ENCODE measurements around the gene TFB1M. TPM values are rescaled to one million over a fixed set of nuclear protein-coding genes. Genes with fewer than 3 reads are reported as not detected.

The TFB1M gene
- total and polyA plus RNA-seq, 9 of the 15 experiments (the other 6 are each of a cell fraction or from before 2014, with no cell fraction given), result 34.6 to 145 (median 40.4) TPM

- TF ChIP-seq RB1 (IDR thresholded peaks at IDR 0.05; ENCODE audit: low read depth) (no peak; the same call in 1 of the 2 replicates), RBM17 (IDR thresholded peaks at IDR 0.05; ENCODE audit: borderline replicate concordance, low read depth, low read length) (no peak), MYC (IDR thresholded peaks at IDR 0.05; ENCODE audit: low read depth, low read length) (no peak; the same call in none of the 2 replicates), MYC (CRISPR knock-in tag; IDR thresholded peaks at IDR 0.05; ENCODE audit: borderline replicate concordance, low read depth) (peak; percentile 49; the same call in 1 of the 2 replicates), ZFP91 (CRISPR knock-in tag; IDR thresholded peaks at IDR 0.05) (no peak), ZNF740 (CRISPR knock-in tag; IDR thresholded peaks at IDR 0.05) (peak; percentile 90), ZNF740 (tag; IDR thresholded peaks at IDR 0.05) (no peak; a peak in 1 of 4 replicates), ID3 (CRISPR knock-in tag; IDR thresholded peaks at IDR 0.05) (no peak), ID3 (tag; IDR thresholded peaks at IDR 0.05) (peak; percentile 83), KLF10 (CRISPR knock-in tag; IDR thresholded peaks at IDR 0.05) (no peak), TOE1 (IDR thresholded peaks at IDR 0.05; ENCODE audit: borderline replicate concordance) (peak; percentile 51), TOE1 (CRISPR knock-in tag; IDR thresholded peaks at IDR 0.05; ENCODE audit: borderline replicate concordance, low read depth) (no peak), MEF2D (tag; conservative IDR thresholded peaks at IDR 0.05; ENCODE audit: low read depth) (no peak), ETS1 (conservative IDR thresholded peaks at IDR 0.05; ENCODE audit: control insufficient read depth, low read depth, low read length) (peak; percentile 65; the same call in 1 of the 2 replicates), CTCFL (IDR thresholded peaks at IDR 0.05; ENCODE audit: borderline replicate concordance, insufficient read depth, low read depth, low read length, poor library complexity, severe bottlenecking) (no peak), RFX5 (IDR thresholded peaks at IDR 0.05; ENCODE audit: low read depth, low read length) (no peak), SNAPC5 (CRISPR knock-in tag; IDR thresholded peaks at IDR 0.05) (no peak), FOXJ3 (CRISPR knock-in tag; IDR thresholded peaks at IDR 0.05) (no peak), MAZ (CRISPR knock-in tag; conservative IDR thresholded peaks at IDR 0.05 in 1 of 2, IDR thresholded peaks at IDR 0.05 in 1 of 2) (peak; percentile 42 to 64; a peak in 3 of 4 replicates), TBP (optimal IDR thresholded peaks at IDR 0.05; ENCODE audit: low read depth, low read length) (peak; percentile 63)
Measured at GRCh38 chr6:155314092-155314772, at the start of gene TFB1M (continued).
